ENCODE measurements around the gene FAN1.

Gene FAN1

DNA sequence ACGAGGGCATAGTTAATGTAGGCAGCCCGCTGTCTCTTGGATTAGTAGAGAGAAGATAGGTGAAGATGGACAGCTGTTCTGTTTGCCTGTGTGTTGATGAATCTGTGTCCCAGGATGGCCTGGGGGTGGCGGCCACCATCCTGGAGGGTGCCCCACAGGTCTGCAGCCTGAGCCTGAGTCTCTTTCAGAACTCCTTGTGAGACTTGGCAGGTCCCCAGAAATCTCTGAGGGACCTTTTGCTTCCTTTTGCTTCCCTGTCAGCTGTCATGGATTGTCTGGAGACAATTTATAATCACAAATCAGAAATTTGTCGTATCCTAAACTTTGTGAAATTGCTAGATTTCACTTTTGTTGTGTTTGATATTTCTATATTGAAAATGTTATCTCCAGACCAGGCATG, 17.4 kb downstream of the FAN1 start:
- no peak for DNase-seq (ENCODE audit: low read depth in 2 of 2)

DNA sequence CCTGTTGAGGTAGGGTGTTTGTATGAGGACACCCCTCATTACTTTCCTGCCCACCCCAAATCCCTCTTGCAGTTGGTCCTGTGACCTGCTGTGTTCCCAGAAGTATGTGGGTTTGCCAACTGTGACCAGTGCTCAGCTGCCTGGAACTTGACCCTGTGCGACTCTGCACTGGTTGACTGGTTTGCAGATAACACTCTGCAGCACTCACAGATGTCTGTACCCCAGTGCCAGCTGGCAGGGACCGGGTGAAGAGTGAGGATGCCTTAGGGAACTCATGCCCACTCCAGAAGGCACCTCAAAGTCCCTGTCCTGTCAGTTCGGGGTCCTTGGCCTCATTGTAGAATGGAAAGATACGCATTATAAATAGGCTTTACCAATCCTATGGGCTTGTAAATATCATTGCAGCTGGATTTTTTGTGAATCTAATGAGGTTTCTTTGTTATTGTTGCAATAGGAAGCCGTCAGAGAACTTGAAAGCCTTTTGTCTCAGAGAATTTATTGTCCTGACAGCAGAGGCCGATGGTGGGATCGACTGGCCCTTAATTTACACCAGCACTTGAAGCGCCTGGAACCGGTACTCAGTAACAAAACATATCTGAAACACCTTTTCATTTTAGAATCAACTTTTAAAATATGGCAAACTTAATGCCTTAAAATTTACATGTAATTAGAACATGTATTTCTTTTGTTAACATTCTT, 18.2 kb downstream of the FAN1 start:
- DNase-seq (ENCODE audit: low read depth in 2 of 2) = no peak

DNA sequence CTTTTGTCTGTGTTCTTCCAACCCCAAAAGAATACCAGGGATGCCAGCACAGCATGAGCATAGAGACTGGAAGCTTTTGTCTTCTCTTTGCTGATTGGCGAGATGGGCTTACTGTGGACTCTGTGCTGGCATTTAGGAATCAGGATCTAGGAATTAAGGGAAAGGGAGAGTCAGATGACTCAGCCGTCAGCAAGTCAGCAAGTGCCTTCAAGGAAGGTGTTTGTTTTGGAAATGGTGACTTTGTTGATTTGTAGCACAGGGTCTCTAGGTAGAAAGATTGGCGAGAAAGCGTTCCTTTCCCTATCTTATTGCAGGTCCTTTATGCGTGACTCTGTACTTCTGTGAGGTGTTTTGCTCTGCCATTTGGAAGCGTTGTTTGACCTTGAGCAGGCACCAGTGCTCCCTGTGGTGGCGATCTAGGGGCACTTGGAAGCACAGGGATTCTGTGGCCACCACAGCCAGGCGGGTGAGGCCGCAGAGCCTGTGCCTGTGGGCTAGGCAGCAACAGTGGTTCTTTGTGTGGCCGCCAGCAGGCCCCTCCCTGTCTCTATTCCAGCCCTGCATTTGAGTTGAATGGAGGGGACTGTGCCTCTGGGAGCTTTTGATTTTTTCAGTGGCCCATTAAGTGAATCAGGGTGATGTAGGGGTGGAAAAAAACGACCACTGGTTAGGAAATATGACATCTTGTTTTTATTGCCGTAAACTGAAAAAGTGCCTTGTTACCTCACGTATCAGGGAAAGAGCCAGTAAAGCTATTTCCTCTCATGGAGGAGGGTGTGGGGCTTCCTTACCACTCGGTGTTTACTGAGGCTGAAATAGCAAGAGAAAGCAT, 19.0 kb downstream of the FAN1 start:
- no peak for DNase-seq (ENCODE audit: low read depth in 2 of 2)

DNA sequence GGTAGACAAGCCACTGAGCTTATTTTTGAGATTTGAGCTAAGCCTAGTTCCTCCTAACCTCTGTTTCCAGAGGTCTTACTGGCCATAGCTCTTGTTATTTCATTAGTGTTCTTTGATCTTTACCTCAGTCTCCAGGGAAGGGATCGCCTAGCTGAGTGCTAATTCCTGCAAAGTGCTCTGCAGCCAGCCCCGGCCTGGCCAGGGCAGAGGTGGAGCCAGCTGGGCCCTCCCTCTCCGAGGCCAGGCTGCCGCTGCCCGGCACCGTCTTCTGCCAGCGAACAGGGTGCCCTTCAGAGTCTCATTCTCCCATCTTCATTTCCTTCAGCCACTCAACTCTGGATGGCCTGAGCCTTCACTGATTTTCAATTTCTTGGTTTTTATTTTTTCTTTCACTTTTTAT, 19.7 kb downstream of the FAN1 start:
- DNase-seq (ENCODE audit: low read depth in 2 of 2) = no peak

DNA sequence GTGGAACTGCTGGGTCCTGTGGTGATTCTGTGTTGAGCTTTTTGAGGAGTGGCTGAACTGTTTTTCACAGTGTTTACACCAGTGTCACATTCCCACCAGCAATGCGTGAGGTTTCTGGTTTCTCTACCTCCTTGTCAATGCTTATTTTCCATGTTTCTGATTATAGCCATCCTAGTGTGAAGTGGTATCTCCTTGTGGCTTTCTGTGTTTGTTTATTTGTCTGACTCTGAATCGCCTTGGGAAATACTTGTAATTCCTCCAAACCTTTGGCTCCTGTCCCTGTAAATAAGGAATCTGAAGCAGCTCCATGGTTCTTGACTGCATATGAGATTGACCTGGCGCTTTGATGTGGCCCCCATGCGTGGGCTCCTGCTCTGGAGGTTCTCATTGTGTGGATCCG, 20.6 kb downstream of the FAN1 start:
- no peak for DNase-seq (ENCODE audit: low read depth in 2 of 2)

DNA sequence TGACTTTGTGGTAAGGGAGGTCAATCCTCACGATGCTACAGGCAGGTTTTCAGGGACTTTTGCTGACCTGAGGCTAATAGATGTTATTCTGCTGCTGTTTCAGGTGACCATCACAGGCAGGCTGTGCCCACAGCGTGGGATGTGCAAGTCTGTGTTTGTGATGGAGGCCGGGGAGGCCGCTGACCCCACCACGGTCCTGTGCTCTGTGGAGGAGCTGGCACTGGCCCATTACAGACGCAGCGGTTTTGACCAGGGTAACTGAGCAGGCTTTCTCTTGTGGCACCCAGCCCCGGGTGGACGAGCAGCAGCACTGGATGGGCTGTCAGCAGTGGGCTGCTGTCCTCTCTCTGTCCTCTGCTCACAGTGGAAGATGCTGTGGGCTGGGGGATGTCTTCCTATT, 22.0 kb downstream of the FAN1 start:
- DNase-seq (ENCODE audit: low read depth in 2 of 2) = no peak

DNA sequence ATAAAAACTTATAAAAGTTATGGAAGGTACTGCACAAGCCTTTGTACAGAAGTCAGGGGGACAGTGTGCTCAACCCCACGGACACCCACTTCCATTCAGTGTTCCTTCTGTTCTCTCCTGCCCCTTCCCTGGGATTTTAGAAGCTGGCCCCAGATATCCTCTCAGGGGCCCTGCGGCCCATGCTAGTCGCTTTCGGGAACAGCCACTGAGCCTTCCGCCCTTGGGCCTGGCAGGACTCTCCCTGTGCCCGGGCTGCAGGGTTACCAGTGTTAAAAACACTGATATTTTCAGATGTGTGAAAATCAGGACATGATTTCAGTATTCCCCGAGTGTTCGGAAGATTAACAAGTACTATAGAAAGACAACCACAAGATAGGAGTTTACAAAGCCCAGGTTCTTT, 22.4 kb downstream of the FAN1 start:
- DNase-seq (ENCODE audit: low read depth in 2 of 2) = no peak

DNA sequence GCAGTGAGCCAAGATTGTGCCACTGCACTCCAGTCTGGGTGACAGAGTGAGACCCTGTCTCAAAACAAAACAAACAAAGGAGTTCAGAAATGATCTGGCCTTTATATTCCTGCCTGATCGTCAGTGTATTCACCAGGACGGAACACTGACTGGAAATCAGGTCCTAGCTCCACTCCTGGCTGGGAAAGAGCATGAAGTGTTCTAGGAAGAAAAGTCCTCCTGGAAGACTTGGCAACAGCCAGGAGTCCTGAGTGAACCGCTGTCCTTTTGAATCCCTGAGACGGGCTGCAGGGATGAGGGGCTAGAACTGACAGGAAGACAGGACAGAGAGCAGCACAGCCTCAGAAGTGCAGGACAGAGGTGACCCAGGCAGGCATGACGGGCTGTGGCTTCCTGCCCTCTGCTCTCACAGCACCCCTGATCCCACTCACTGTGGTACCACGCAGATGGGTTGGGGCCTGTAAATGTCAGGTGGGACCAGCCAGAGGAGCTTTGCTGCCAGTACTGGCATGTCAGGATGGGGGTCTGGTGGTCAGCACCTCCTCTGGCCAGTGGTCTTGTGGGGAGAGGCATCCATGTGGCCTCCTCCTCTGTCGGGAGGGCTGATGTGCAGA, 23.5 kb downstream of the FAN1 start:
- DNase-seq (ENCODE audit: low read depth in 2 of 2) = no peak

DNA sequence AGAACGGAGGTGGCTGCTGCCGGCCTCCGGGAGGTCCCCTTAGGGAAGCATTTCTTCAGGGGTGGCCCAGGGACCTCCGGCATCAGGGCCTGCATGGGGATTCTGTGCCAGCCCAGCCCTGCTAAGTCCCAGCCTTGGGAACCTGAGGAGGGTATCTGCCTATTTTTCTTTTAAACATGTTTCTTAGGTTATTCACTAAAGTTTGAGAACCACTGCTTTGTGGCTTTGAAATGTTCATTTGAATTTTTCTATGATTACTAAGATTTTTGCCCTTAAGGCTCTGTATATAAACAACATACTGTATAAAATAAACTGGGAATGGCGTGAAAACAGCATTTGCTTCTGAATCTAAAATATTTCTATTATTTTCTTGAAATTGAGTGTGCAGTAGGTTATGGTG, 24.4 kb downstream of the FAN1 start:
- no peak for DNase-seq (ENCODE audit: low read depth in 2 of 2)

DNA sequence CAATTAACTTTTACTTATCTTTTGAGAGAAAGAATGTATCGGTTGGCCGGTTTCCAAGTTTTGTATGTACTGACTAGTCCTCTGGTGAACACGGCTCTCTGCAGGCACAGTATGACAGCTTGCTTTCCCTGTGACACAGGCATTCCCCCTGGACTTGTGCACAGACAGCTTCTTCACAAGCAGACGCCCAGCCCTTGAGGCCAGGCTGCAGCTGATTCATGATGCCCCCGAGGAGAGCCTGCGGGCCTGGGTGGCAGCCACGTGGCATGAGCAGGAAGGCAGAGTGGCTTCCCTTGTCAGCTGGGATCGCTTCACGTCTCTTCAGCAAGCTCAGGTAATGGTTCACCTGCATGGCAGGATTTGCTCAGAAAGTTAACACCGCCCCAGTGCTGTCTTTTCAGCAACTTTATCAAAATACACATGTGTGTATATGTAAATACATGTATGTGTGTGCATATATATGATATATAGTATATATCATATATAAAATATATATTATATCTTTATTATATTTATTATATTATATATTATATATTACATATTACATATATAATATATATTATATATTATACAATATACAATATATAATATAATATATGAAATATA, 25.5 kb downstream of the FAN1 start:
- DNase-seq (ENCODE audit: low read depth in 2 of 2) = no peak

DNA sequence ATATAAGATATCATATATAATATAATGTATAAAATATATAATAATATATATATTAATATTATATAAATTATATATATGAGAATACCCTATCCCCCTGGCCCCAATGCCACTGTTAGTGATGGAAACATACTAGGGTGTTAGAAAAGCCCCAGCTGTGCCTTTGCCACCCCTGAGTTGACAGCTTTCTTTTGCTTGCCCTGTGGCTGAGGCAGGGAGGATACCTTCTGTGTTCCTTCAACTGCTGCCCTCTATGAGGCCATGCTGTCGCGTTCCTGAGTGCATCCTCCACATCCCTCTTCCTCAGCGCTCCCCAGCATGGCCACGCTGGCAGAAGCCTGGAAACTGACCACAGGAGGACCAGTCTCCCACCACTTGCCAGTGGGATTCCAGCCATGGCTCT, 26.3 kb downstream of the FAN1 start:
- no peak for DNase-seq (ENCODE audit: low read depth in 2 of 2)

DNA sequence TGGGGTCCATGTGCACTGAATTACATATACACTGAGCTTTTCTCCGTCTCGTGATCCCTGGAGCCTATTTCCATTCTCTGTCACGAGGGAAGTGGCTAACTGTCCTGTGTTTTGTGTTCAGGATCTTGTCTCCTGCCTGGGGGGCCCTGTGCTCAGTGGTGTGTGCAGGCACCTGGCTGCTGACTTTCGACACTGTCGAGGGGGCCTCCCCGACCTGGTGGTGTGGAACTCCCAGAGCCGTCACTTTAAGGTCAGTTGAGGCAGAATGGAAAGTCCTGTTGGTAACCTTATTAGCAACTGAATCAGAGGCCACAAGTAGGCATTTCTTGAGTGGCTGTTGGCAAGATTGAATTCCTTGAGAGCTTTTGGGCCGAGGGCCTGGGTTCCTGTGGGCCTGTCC, 26.7 kb downstream of the FAN1 start:
- DNase-seq (ENCODE audit: low read depth in 2 of 2) = no peak

DNA sequence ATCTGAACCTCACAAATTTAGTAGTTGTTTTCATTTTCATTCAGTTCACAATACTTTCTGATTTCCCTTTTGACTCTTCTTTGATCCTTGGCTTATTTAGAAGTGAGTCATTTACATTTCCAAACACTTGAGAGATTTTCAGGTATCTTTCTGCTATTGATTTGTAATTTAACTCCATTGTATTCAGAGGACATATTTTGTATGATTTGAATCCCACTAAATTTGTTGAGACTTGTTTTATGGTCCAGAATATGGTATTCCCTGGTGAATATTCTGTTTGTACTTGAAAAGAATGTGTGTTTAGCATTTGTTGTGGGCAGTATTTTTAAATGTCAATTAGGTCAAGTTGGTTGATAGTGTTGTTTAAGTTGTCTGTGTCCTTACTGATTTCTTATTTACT, 29.6 kb downstream of the FAN1 start:
- no peak for DNase-seq (ENCODE audit: low read depth in 2 of 2)

DNA sequence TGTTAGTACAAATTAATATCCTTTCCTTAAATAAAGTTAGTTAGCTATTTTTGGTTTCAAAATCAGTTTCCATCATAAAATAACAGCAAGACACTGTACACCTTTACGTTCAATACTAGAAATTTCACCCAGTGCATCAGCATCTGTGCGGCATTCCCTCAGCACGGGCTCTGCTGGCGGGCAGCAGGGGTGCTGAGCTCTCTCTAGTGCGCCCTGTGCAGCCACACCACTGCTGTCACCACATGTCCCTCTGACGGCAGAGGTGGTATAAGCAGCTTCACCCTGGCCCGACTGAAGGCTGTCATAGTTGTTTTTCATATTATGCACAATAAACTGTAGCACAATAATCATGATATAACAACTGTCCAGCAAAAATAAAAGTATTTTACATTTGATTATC, 35.4 kb downstream of the FAN1 start:
- DNase-seq (ENCODE audit: low read depth in 2 of 2) = no peak

DNA sequence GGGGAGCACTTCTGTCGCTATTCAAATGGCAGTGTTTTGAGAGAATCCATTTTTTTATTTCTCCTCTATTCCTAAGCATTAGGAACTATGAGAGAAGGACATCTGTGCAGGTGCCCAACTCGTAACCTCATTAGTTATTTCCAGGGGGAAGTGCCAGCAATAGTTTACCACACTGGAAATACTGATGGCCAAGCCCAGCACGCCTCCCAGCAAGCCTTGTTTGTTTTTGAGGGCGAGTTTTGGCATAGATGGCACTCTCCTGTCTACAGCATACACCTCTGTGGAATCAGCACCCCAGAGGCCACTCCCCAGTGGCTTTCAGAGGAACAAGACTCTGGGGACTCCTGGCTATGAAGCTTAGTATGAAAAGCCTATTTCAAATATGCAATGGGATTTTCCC, 36.6 kb downstream of the FAN1 start:
- no peak for DNase-seq (ENCODE audit: low read depth in 2 of 2)

DNA sequence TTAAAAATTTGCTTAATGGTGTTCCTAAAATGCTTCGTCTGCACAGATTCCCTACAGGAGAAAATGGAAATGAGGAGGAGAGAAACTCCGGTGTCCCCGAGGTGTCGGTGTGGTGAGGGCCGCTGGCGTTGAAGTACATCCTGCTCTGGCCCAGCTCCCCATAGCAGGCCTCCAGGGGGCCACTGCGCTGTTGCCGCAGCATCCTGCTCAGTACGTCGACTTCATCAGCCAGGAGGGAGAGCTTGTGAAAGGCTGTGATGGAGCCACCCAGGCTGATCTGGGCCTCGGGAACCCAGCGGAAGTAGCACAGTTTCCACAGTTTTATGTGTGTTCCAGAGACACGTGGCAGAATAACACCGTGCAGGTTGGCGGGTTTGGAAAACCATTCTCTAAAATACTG, 37.8 kb downstream of the FAN1 start:
- no peak for DNase-seq (ENCODE audit: low read depth in 2 of 2)

DNA sequence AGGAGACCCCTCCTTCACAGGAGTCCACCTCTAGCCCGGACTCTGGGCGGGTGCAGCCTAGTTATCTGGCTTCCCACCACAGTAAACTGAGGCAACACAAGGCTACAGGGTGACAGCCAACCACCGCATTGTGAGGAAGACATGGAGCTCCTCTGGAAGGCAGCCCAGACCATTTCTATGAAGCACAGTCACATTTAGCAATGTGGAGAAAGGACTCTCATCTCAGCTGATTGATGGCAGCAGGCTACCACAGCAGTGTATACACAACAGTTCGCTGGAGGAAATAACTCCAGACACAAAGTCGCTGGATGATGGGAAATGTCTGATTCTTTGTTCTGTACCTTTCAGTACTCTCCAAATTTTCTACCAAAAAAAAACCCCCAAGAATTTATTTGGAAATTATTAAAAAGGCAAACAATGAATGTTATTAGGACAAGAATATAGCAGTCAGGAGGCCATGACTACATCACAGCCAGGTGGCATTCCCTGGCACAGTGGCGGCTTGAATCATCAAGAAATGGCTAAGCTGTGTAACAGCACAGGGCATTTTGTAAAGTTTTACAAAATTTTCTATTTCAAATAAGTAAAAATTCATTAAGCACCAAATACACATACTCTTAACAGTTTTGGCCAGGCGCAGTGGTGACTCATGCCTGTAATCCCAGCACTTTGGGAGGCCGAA, 40.1 kb downstream of the FAN1 start:
- no peak for DNase-seq (ENCODE audit: low read depth in 2 of 2)

DNA sequence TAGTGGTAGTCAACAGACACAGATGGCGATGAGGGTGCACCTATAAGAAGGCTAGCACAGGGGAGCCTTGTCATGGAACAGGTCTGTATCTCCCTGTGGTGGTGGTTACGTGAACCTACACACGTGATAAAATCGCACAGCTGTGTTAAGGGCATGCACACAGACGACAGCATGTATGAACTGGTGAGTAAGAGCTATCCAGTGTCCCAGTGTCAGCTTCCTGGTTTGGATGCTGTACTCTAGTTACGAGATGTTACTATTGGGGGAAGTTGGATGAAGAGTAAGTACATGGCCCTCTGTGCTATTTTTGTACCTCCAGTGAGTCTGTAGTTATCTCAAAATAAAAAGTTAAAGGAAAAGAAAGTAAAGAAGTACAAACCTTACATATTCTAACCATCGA, 49.5 kb downstream of the FAN1 start:
- DNase-seq (ENCODE audit: low read depth in 2 of 2) = no peak

DNA sequence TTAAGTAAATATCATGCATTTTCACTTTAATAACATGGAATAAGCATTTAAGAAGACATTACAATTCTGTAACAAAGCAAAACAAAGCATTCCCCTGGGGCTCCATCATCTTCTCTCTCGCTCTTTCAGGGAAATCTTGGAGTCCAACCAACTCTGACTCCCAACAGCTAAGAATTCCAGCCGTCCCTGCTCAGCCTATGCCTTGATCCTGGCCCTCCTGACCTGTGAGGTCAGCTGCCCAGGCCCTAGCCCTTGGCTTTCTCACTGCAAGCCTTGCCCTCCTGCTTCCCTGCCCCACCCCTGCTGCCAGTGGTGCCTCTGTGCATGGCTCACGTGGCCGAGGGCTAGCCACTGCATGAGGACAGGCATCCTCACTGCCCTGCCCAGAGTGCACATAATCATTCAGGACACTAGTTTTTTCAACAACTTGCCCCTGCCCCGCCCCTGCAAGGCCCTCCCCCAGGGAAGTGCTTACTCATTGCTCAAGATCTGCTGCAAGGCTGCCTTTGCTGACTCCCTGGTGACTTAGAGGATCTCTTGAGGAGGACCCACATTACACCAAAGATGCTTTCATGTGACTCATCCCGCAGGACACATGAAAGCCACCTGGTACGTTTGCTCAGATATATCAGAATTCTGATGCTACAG, 50.1 kb downstream of the FAN1 start:
- no peak for DNase-seq (ENCODE audit: low read depth in 2 of 2)

DNA sequence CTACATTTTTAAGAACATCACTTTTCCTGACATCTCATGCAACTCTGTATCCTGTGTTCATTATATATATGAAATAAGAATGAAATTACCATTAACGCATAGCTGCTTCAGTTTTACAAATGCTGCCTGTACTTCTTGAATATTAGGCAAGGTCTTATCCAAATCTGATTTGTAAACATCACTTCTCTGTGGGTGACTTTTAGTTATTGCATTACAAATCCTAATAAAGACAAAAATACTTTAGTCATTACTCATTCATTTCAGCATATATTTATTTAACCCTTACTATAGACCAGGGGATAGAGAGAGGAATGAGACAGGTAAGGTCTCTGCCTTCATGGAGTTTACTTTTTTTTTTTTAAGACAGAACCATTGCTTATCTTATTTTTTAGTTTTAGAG, 51.0 kb downstream of the FAN1 start:
- no peak for DNase-seq (ENCODE audit: low read depth in 2 of 2)

Data from stimulated activated CD8-positive, alpha-beta memory T cell treated with anti-CD3 and anti-CD28 coated beads, Interleukin-2, amount 100 ng/mL, for 48 hours (primary cell).